ENCODE results near the gene METAP2.

GRCh38 chr12:95518944-95519343 lies 45.0 kb downstream of the METAP2 start:
- TF ChIP-seq CTCF (IDR thresholded peaks at IDR 0.05) (no peak), POLR2A (IDR thresholded peaks at IDR 0.05) (no peak)
